HEK293 (cell line): Measurements from ENCODE around the gene GLRA3.

ENCODE experiments used
- CTCF ChIA-PET: fragments of 350-600 bp; formaldehyde crosslinking; extraction: SDS; loops from one replicate; lab custom pipeline; 2021; ENCODE audit warnings: antibody characterized with exemption; lab: Yijun Ruan, JAX
- POLR2A ChIA-PET: fragments of 300-600 bp; formaldehyde crosslinking; extraction: SDS; loops from one replicate; lab custom pipeline; 2020; ENCODE audit warnings: antibody characterized with exemption, inconsistent platforms; lab: Yijun Ruan, JAX
- H3K27ac ChIP-seq: fragments of 200-500 bp; sonication (Bioruptor generic); 2 replicates; pipeline ENCODE4 v1.5.1; 2014; ENCODE audit warnings: low read depth, low read length, control low read depth, inconsistent platforms; ENCODE audit errors: extremely low read depth
- H3K36me3 ChIP-seq, 2 experiments: fragments of 200-500 bp in 1 of 2; sonication (Bioruptor generic) in 1 of 2; 1 replicate in 1 of 2; 2 replicates in 1 of 2; pipeline ENCODE4 v1.5.1; 2014 to 2017; ENCODE audit warnings: inconsistent platforms in 2 of 2, low read length in 2 of 2; ENCODE audit not compliant: control insufficient read depth in 2 of 2, insufficient read depth in 1 of 2
- H3K4me1 ChIP-seq: fragments of 200-500 bp; sonication (Bioruptor generic); 2 replicates; pipeline ENCODE4 v1.5.1; 2014; ENCODE audit warnings: mild to moderate bottlenecking, low read length, inconsistent platforms; ENCODE audit not compliant: control insufficient read depth, insufficient read depth
- H3K4me3 ChIP-seq: 2 replicates; pipeline ENCODE4 v1.5.1; 2011; ENCODE audit warnings: low read depth, mild to moderate bottlenecking, control low read depth, low read length, moderate library complexity
- H3K9me3 ChIP-seq: fragments of 200-500 bp; sonication (Bioruptor generic); 2 replicates; pipeline ENCODE4 v1.5.1; 2014; ENCODE audit warnings: low read depth, low read length, inconsistent platforms; ENCODE audit not compliant: control insufficient read depth, insufficient read depth
- EGR2 ChIP-seq: fragments of 450-650 bp; formaldehyde crosslinking; IDR thresholded peaks from 2 replicates; pipeline ENCODE4 v1.5.1; 2016; ENCODE audit warnings: low read depth, missing biosample characterization, missing genetic modification characterization
- KLF1 ChIP-seq: fragments of 450-650 bp; formaldehyde crosslinking; IDR thresholded peaks from 2 replicates; pipeline ENCODE4 v1.5.1; 2016; ENCODE audit warnings: missing biosample characterization, missing genetic modification characterization
- SETDB1 ChIP-seq: IDR thresholded peaks from one replicate; pipeline ENCODE4 v1.6.1; 2017; ENCODE audit warnings: mild to moderate bottlenecking, low read length, moderate library complexity, mixed read lengths; ENCODE audit not compliant: insufficient read length
- SP3 ChIP-seq: fragments of 450-650 bp; formaldehyde crosslinking; IDR thresholded peaks from 2 replicates; pipeline ENCODE4 v1.5.1; 2016; ENCODE audit warnings: missing biosample characterization, missing genetic modification characterization
- ZFP41 ChIP-seq: fragments of 450-650 bp; formaldehyde crosslinking; IDR thresholded peaks from 2 replicates; pipeline ENCODE4 v1.5.1; 2016; ENCODE audit warnings: missing biosample characterization, missing genetic modification characterization, borderline replicate concordance
- ZNF138 ChIP-seq: fragments of 450-650 bp; formaldehyde crosslinking; IDR thresholded peaks from 2 replicates; pipeline ENCODE4 v1.5.1; 2016; ENCODE audit warnings: missing biosample characterization, missing genetic modification characterization, borderline replicate concordance
- ZNF184 ChIP-seq: fragments of 450-650 bp; IDR thresholded peaks from 2 replicates; pipeline ENCODE4 v1.5.1; 2018; ENCODE audit warnings: missing biosample characterization, mild to moderate bottlenecking, missing genetic modification characterization
- ZNF311 ChIP-seq: fragments of 450-650 bp; formaldehyde crosslinking; IDR thresholded peaks from 2 replicates; pipeline ENCODE4 v1.5.1; 2017; ENCODE audit warnings: missing biosample characterization, missing genetic modification characterization, borderline replicate concordance
- ZNF37A ChIP-seq: fragments of 450-650 bp; IDR thresholded peaks from 2 replicates; pipeline ENCODE4 v1.5.1; 2018; ENCODE audit warnings: missing biosample characterization, missing genetic modification characterization
- ZNF501 ChIP-seq: fragments of 450-650 bp; formaldehyde crosslinking; IDR thresholded peaks from 2 replicates; pipeline ENCODE4 v1.5.1; 2016; ENCODE audit warnings: missing biosample characterization, missing genetic modification characterization
- ZNF623 ChIP-seq: fragments of 450-650 bp; formaldehyde crosslinking; IDR thresholded peaks from 2 replicates; pipeline ENCODE4 v1.5.1; 2016; ENCODE audit warnings: missing biosample characterization, missing genetic modification characterization
- ZNF629 ChIP-seq: fragments of 450-650 bp; formaldehyde crosslinking; IDR thresholded peaks from 2 replicates; pipeline ENCODE4 v1.5.1; 2017; ENCODE audit warnings: missing biosample characterization, missing genetic modification characterization
- ZNF658 ChIP-seq: fragments of 450-650 bp; formaldehyde crosslinking; IDR thresholded peaks from 2 replicates; pipeline ENCODE4; 2016; ENCODE audit warnings: missing biosample characterization, missing genetic modification characterization
- ZNF747 ChIP-seq: fragments of 450-650 bp; formaldehyde crosslinking; IDR thresholded peaks from 2 replicates; pipeline ENCODE4 v1.5.1; 2016; ENCODE audit warnings: missing biosample characterization, missing genetic modification characterization
- ZSCAN23 ChIP-seq: fragments of 450-650 bp; formaldehyde crosslinking; IDR thresholded peaks from 2 replicates; pipeline ENCODE4 v1.5.1; 2016; ENCODE audit warnings: missing biosample characterization, missing genetic modification characterization
- TF ChIP-seq, protein P1 (sequence below): fragments of 450-650 bp; formaldehyde crosslinking; IDR thresholded peaks from 2 replicates; pipeline ENCODE4 v1.5.1; 2016; ENCODE audit warnings: missing biosample characterization, missing genetic modification characterization, borderline replicate concordance
- TF ChIP-seq, protein P2 (sequence below): fragments of 450-650 bp; formaldehyde crosslinking; IDR thresholded peaks from 2 replicates; pipeline ENCODE4 v1.5.1; 2016; ENCODE audit warnings: missing biosample characterization, missing genetic modification characterization
- TF ChIP-seq, protein P3 (sequence below): fragments of 450-650 bp; formaldehyde crosslinking; IDR thresholded peaks from 2 replicates; pipeline ENCODE4 v1.5.1; 2016; ENCODE audit warnings: missing biosample characterization, missing genetic modification characterization
- TF ChIP-seq, protein P4 (sequence below): IDR thresholded peaks from 2 replicates; pipeline ENCODE4 v1.6.1; 2011; ENCODE audit warnings: mild to moderate bottlenecking, low read depth, low read length, borderline replicate concordance
- TF ChIP-seq, protein P5 (sequence below): fragments of 450-650 bp; formaldehyde crosslinking; IDR thresholded peaks from 2 replicates; pipeline ENCODE4 v1.5.1; 2016; ENCODE audit warnings: missing biosample characterization, missing genetic modification characterization
- TF ChIP-seq, protein P6 (sequence below): fragments of 450-650 bp; formaldehyde crosslinking; IDR thresholded peaks from 2 replicates; pipeline ENCODE4 v1.5.1; 2017; ENCODE audit warnings: missing biosample characterization, missing genetic modification characterization

GLRA3 gene

DNA sequence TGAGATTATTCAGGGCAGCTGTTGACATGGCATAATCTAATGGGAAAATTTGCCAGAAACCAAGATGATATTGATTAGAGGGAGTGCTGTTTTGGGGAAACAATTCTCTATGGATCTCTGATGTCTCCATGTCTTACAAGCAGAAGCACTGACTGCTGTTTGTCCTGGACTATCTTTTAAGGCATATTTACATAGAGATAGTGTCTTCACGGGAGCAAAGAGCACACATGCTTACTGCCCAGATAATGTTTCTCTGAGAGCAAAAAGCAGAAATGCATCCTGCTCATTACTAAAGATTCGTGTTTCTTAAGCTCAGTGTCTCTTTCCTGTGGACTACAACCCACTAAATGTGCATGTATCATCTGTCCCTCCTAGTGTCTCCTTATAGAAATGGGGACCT, 41.3 kb upstream of the GLRA3 start (continued):
- TF ChIP-seq, protein P1, sequence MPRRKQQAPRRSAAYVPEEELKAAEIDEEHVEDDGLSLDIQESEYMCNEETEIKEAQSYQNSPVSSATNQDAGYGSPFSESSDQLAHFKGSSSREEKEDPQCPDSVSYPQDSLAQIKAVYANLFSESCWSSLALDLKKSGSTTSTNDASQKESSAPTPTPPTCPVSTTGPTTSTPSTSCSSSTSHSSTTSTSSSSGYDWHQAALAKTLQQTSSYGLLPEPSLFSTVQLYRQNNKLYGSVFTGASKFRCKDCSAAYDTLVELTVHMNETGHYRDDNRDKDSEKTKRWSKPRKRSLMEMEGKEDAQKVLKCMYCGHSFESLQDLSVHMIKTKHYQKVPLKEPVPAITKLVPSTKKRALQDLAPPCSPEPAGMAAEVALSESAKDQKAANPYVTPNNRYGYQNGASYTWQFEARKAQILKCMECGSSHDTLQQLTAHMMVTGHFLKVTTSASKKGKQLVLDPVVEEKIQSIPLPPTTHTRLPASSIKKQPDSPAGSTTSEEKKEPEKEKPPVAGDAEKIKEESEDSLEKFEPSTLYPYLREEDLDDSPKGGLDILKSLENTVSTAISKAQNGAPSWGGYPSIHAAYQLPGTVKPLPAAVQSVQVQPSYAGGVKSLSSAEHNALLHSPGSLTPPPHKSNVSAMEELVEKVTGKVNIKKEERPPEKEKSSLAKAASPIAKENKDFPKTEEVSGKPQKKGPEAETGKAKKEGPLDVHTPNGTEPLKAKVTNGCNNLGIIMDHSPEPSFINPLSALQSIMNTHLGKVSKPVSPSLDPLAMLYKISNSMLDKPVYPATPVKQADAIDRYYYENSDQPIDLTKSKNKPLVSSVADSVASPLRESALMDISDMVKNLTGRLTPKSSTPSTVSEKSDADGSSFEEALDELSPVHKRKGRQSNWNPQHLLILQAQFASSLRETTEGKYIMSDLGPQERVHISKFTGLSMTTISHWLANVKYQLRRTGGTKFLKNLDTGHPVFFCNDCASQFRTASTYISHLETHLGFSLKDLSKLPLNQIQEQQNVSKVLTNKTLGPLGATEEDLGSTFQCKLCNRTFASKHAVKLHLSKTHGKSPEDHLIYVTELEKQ (tag by site-specific recombination) = no peak
- TF ChIP-seq SETDB1 = no peak
- TF ChIP-seq, protein P2, sequence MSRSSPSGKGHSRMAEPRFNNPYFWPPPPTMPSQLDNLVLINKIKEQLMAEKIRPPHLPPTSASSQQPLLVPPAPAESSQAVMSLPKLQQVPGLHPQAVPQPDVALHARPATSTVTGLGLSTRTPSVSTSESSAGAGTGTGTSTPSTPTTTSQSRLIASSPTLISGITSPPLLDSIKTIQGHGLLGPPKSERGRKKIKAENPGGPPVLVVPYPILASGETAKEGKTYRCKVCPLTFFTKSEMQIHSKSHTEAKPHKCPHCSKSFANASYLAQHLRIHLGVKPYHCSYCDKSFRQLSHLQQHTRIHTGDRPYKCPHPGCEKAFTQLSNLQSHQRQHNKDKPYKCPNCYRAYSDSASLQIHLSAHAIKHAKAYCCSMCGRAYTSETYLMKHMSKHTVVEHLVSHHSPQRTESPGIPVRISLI (tag by site-specific recombination) = no peak
- TF ChIP-seq ZNF37A = no peak
- no peak for TF ChIP-seq ZFP41 (tag by site-specific recombination)
- no peak for TF ChIP-seq ZSCAN23
- TF ChIP-seq EGR2 = no peak
- TF ChIP-seq, protein P3, sequence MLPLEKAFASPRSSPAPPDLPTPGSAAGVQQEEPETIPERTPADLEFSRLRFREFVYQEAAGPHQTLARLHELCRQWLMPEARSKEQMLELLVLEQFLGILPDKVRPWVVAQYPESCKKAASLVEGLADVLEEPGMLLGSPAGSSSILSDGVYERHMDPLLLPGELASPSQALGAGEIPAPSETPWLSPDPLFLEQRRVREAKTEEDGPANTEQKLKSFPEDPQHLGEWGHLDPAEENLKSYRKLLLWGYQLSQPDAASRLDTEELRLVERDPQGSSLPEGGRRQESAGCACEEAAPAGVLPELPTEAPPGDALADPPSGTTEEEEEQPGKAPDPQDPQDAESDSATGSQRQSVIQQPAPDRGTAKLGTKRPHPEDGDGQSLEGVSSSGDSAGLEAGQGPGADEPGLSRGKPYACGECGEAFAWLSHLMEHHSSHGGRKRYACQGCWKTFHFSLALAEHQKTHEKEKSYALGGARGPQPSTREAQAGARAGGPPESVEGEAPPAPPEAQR (tag by site-specific recombination) = no peak

DNA sequence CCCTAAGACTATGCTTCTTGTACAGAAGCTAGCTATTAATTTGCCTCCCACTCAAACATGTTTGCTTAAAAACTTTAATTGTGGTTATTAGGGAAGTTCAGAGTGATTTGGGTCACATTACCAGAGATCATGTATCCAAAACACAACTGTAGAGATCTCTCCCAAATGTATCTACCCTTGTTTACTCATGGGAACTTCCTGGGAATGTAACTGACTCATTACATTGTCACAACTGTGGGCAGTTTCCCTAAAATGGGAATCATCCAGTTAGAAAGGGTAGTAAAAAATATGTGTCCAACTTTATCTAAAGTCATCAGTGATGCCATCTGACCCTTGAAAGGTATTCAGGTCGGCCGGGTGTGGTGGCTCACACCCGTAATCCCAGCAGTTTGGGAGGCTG, 40.3 kb upstream of the GLRA3 start:
- TF ChIP-seq ZNF311 (tag by site-specific recombination) (no peak), ZNF658 (tag by site-specific recombination) (no peak), ZNF623 (no peak), ZNF629 (tag by site-specific recombination) (no peak), KLF1 (tag by site-specific recombination) (no peak), SP3 (tag by site-specific recombination) (no peak), ZNF747 (tag by site-specific recombination) (no peak), ZNF138 (no peak)
- ChIA-PET POLR2A (no interaction called here), CTCF (interaction anchor here (0.6 kb wide), 1 partner anchor 1689 kb away, joined by 3 read pairs; no protein-coding TSS in a partner anchor)
- Histone ChIP-seq H3K4me3 (no peak overlapping the region), H3K36me3 (no peaks in the 10 kb centered on the region), H3K9me3 (no peaks in the 10 kb centered on the region), H3K4me1 (no peaks in the 10 kb centered on the region), H3K27ac (no peak overlapping the region)

DNA sequence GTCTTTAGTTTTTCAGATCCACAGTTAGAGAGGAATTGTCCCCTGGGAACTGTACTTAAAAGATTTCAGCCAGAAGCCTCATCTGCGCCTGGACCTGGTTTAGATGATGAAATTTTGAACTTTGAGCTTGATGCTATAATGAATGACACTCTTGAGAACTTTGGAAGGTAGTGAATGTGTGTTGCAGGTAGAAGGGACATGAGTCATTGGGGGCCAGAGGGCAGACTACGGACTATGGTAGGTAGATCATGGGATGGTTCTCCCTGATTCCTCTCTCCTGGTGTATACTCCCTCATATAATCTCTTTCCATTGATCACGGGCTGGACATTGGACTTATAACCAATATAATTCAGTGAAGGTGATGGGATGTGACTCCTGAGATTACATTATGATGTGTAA, 38.9 kb upstream of the GLRA3 start:
- ChIA-PET POLR2A (no interaction called here), CTCF (no interaction called here)
- Histone ChIP-seq H3K4me1 (no peaks in the 10 kb centered on the region), H3K9me3 (no peaks in the 10 kb centered on the region), H3K4me3 (no peak overlapping the region), H3K36me3 (no peaks in the 10 kb centered on the region), H3K27ac (no peak overlapping the region)
- TF ChIP-seq, protein P4, sequence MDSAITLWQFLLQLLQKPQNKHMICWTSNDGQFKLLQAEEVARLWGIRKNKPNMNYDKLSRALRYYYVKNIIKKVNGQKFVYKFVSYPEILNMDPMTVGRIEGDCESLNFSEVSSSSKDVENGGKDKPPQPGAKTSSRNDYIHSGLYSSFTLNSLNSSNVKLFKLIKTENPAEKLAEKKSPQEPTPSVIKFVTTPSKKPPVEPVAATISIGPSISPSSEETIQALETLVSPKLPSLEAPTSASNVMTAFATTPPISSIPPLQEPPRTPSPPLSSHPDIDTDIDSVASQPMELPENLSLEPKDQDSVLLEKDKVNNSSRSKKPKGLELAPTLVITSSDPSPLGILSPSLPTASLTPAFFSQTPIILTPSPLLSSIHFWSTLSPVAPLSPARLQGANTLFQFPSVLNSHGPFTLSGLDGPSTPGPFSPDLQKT = no peak
- no peak for TF ChIP-seq ZNF184
- TF ChIP-seq, protein P5, sequence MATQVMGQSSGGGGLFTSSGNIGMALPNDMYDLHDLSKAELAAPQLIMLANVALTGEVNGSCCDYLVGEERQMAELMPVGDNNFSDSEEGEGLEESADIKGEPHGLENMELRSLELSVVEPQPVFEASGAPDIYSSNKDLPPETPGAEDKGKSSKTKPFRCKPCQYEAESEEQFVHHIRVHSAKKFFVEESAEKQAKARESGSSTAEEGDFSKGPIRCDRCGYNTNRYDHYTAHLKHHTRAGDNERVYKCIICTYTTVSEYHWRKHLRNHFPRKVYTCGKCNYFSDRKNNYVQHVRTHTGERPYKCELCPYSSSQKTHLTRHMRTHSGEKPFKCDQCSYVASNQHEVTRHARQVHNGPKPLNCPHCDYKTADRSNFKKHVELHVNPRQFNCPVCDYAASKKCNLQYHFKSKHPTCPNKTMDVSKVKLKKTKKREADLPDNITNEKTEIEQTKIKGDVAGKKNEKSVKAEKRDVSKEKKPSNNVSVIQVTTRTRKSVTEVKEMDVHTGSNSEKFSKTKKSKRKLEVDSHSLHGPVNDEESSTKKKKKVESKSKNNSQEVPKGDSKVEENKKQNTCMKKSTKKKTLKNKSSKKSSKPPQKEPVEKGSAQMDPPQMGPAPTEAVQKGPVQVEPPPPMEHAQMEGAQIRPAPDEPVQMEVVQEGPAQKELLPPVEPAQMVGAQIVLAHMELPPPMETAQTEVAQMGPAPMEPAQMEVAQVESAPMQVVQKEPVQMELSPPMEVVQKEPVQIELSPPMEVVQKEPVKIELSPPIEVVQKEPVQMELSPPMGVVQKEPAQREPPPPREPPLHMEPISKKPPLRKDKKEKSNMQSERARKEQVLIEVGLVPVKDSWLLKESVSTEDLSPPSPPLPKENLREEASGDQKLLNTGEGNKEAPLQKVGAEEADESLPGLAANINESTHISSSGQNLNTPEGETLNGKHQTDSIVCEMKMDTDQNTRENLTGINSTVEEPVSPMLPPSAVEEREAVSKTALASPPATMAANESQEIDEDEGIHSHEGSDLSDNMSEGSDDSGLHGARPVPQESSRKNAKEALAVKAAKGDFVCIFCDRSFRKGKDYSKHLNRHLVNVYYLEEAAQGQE = no peak
- TF ChIP-seq, protein P6, sequence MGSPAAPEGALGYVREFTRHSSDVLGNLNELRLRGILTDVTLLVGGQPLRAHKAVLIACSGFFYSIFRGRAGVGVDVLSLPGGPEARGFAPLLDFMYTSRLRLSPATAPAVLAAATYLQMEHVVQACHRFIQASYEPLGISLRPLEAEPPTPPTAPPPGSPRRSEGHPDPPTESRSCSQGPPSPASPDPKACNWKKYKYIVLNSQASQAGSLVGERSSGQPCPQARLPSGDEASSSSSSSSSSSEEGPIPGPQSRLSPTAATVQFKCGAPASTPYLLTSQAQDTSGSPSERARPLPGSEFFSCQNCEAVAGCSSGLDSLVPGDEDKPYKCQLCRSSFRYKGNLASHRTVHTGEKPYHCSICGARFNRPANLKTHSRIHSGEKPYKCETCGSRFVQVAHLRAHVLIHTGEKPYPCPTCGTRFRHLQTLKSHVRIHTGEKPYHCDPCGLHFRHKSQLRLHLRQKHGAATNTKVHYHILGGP (tag by site-specific recombination) = no peak
- TF ChIP-seq ZNF501 (tag by site-specific recombination) = no peak
